Measurements from ENCODE around the gene POLG2. TPM values are rescaled to one million over a fixed set of nuclear protein-coding genes. Genes with fewer than 3 reads are reported as not detected.
"Not testable (repeated sequence)": the region's sequence is repeated elsewhere in the genome, so short reads cannot be mapped to it uniquely, and the experiment has no call there.

The POLG2 gene
- total RNA-seq, 1 donor from 2014 or later, result 13.0 TPM

GRCh38 chr17:64491994-64492393 is 4.9 kb downstream of the POLG2 start:
- H3K9me3 ChIP-seq (ENCODE audit: control insufficient read depth in 3 of 3, low read length in 3 of 3), result no peaks in the 10 kb centered on the region
- H3K36me3 ChIP-seq (ENCODE audit: control insufficient read depth in 3 of 3, insufficient read depth in 3 of 3, low read length in 3 of 3), result peaks cover 8 to 30% (median 18%) of the 10 kb centered on the region in 3 donors
- no peaks in the 10 kb centered on the region for H3K27me3 ChIP-seq (ENCODE audit: control insufficient read depth in 3 of 3, insufficient read depth in 3 of 3, low read length in 3 of 3)
- no peak overlapping the region for H3K9ac ChIP-seq (ENCODE audit: low read depth in 1 of 3, low read length in 3 of 3)
- H3K4me1 ChIP-seq (ENCODE audit: control insufficient read depth in 3 of 3, insufficient read depth in 3 of 3, low read length in 3 of 3), result peaks cover 9 to 22% (median 18%) of the 10 kb centered on the region in 3 donors
- no peak overlapping the region for H3K27ac ChIP-seq (ENCODE audit: low read depth, low read length)
- H3K4me3 ChIP-seq (ENCODE audit: low read length in 3 of 3), result no peak overlapping the region

GRCh38 chr17:64491034-64491860 is 5.6 kb downstream of the POLG2 start:
- Histone ChIP-seq H3K9me3 (ENCODE audit: control insufficient read depth in 3 of 3, low read length in 3 of 3) (no peaks in the 10 kb centered on the region), H3K27ac (ENCODE audit: low read depth, low read length) (no peak overlapping the region), H3K4me1 (ENCODE audit: control insufficient read depth in 3 of 3, insufficient read depth in 3 of 3, low read length in 3 of 3) (peaks cover 7 to 16% (median 15%) of the 10 kb centered on the region in 3 donors), H3K36me3 (ENCODE audit: control insufficient read depth in 3 of 3, insufficient read depth in 3 of 3, low read length in 3 of 3) (peaks cover 8 to 30% (median 18%) of the 10 kb centered on the region in 3 donors), H3K9ac (ENCODE audit: low read depth in 1 of 3, low read length in 3 of 3) (no peak overlapping the region), H3K4me3 (ENCODE audit: low read length in 3 of 3) (no peak overlapping the region), H3K27me3 (ENCODE audit: control insufficient read depth in 3 of 3, insufficient read depth in 3 of 3, low read length in 3 of 3) (no peaks in the 10 kb centered on the region)

- H3K9ac ChIP-seq (ENCODE audit: low read depth in 1 of 3, low read length in 3 of 3), result no peak overlapping the region
- no peaks in the 10 kb centered on the region for H3K27me3 ChIP-seq (ENCODE audit: control insufficient read depth in 3 of 3, insufficient read depth in 3 of 3, low read length in 3 of 3)
- H3K36me3 ChIP-seq (ENCODE audit: control insufficient read depth in 3 of 3, insufficient read depth in 3 of 3, low read length in 3 of 3), result peaks cover 15 to 42% (median 35%) of the 10 kb centered on the region in 3 donors
- no peaks in the 10 kb centered on the region for H3K4me1 ChIP-seq (ENCODE audit: control insufficient read depth in 3 of 3, insufficient read depth in 3 of 3, low read length in 3 of 3)
- H3K27ac ChIP-seq (ENCODE audit: low read depth, low read length), result no peak overlapping the region
- no peak overlapping the region for H3K4me3 ChIP-seq (ENCODE audit: low read length in 3 of 3)
- H3K9me3 ChIP-seq (ENCODE audit: control insufficient read depth in 3 of 3, low read length in 3 of 3), result no peaks in the 10 kb centered on the region
These were observed 8.6 kb downstream of the POLG2 start for GRCh38 chr17:64488301-64488700.

GRCh38 chr17:64484380-64484779 is 12.5 kb downstream of the POLG2 start:
- Histone ChIP-seq H3K27ac (ENCODE audit: low read depth, low read length) (no peak overlapping the region), H3K4me1 (ENCODE audit: control insufficient read depth in 3 of 3, insufficient read depth in 3 of 3, low read length in 3 of 3) (no peaks in the 10 kb centered on the region), H3K9ac (ENCODE audit: low read depth in 1 of 3, low read length in 3 of 3) (no peak overlapping the region), H3K27me3 (ENCODE audit: control insufficient read depth in 3 of 3, insufficient read depth in 3 of 3, low read length in 3 of 3) (no peaks in the 10 kb centered on the region), H3K4me3 (ENCODE audit: low read length in 3 of 3) (no peak overlapping the region), H3K9me3 (ENCODE audit: control insufficient read depth in 3 of 3, low read length in 3 of 3) (no peaks in the 10 kb centered on the region), H3K36me3 (ENCODE audit: control insufficient read depth in 3 of 3, insufficient read depth in 3 of 3, low read length in 3 of 3) (peaks cover 14 to 38% (median 36%) of the 10 kb centered on the region in 3 donors)

- Histone ChIP-seq H3K9me3 (ENCODE audit: control insufficient read depth in 3 of 3, low read length in 3 of 3) (no peaks in the 10 kb centered on the region), H3K36me3 (ENCODE audit: control insufficient read depth in 3 of 3, insufficient read depth in 3 of 3, low read length in 3 of 3) (peaks cover 11 to 39% (median 36%) of the 10 kb centered on the region in 3 donors), H3K4me3 (ENCODE audit: low read length in 3 of 3) (no peak overlapping the region), H3K4me1 (ENCODE audit: control insufficient read depth in 3 of 3, insufficient read depth in 3 of 3, low read length in 3 of 3) (no peaks in the 10 kb centered on the region), H3K9ac (ENCODE audit: low read depth in 1 of 3, low read length in 3 of 3) (no peak overlapping the region), H3K27me3 (ENCODE audit: control insufficient read depth in 3 of 3, insufficient read depth in 3 of 3, low read length in 3 of 3) (no peaks in the 10 kb centered on the region), H3K27ac (ENCODE audit: low read depth, low read length) (no peak overlapping the region)
These were observed 15.9 kb downstream of the POLG2 start for GRCh38 chr17:64480951-64481350.

- no peak overlapping the region for H3K9ac ChIP-seq (ENCODE audit: low read depth in 1 of 3, low read length in 3 of 3)
- H3K36me3 ChIP-seq (ENCODE audit: control insufficient read depth in 3 of 3, insufficient read depth in 3 of 3, low read length in 3 of 3), result peaks cover 4 to 24% (median 16%) of the 10 kb centered on the region in 3 donors
- no peaks in the 10 kb centered on the region for H3K27me3 ChIP-seq (ENCODE audit: control insufficient read depth in 3 of 3, insufficient read depth in 3 of 3, low read length in 3 of 3)
- no peak overlapping the region for H3K27ac ChIP-seq (ENCODE audit: low read depth, low read length)
- H3K9me3 ChIP-seq (ENCODE audit: control insufficient read depth in 3 of 3, low read length in 3 of 3), result no peaks in the 10 kb centered on the region
- no peaks in the 10 kb centered on the region for H3K4me1 ChIP-seq (ENCODE audit: control insufficient read depth in 3 of 3, insufficient read depth in 3 of 3, low read length in 3 of 3)
- no peak overlapping the region for H3K4me3 ChIP-seq (ENCODE audit: low read length in 3 of 3)
These were observed 19.0 kb downstream of the POLG2 start for GRCh38 chr17:64477849-64478248.

GRCh38 chr17:64472564-64472963 is 24.3 kb downstream of the POLG2 start:
- no peaks in the 10 kb centered on the region for H3K9me3 ChIP-seq (ENCODE audit: control insufficient read depth in 3 of 3, low read length in 3 of 3)
- no peak overlapping the region for H3K4me3 ChIP-seq (ENCODE audit: low read length in 3 of 3)
- H3K36me3 ChIP-seq (ENCODE audit: control insufficient read depth in 3 of 3, insufficient read depth in 3 of 3, low read length in 3 of 3), result peaks cover 0 to 4% (median 0%) of the 10 kb centered on the region in 3 donors
- H3K9ac ChIP-seq (ENCODE audit: low read depth in 1 of 3, low read length in 3 of 3), result no peak overlapping the region
- H3K27me3 ChIP-seq (ENCODE audit: control insufficient read depth in 3 of 3, insufficient read depth in 3 of 3, low read length in 3 of 3), result no peaks in the 10 kb centered on the region
- no peak overlapping the region for H3K27ac ChIP-seq (ENCODE audit: low read depth, low read length)
- no peaks in the 10 kb centered on the region for H3K4me1 ChIP-seq (ENCODE audit: control insufficient read depth in 3 of 3, insufficient read depth in 3 of 3, low read length in 3 of 3)

- Histone ChIP-seq H3K4me3 (ENCODE audit: low read length in 3 of 3) (no peak overlapping the region), H3K27ac (ENCODE audit: low read depth, low read length) (no peak overlapping the region), H3K36me3 (ENCODE audit: control insufficient read depth in 3 of 3, insufficient read depth in 3 of 3, low read length in 3 of 3) (no peaks in the 10 kb centered on the region), H3K9ac (ENCODE audit: low read depth in 1 of 3, low read length in 3 of 3) (no peak overlapping the region), H3K4me1 (ENCODE audit: control insufficient read depth in 3 of 3, insufficient read depth in 3 of 3, low read length in 3 of 3) (no peaks in the 10 kb centered on the region), H3K27me3 (ENCODE audit: control insufficient read depth in 3 of 3, insufficient read depth in 3 of 3, low read length in 3 of 3) (no peaks in the 10 kb centered on the region), H3K9me3 (ENCODE audit: control insufficient read depth in 3 of 3, low read length in 3 of 3) (no peaks in the 10 kb centered on the region)
These were observed 25.4 kb downstream of the POLG2 start for GRCh38 chr17:64471440-64471839.

GRCh38 chr17:64470625-64471024 is 26.2 kb downstream of the POLG2 start:
- no peak overlapping the region for H3K27ac ChIP-seq (ENCODE audit: low read depth, low read length)
- H3K4me1 ChIP-seq (ENCODE audit: control insufficient read depth in 3 of 3, insufficient read depth in 3 of 3, low read length in 3 of 3), result no peaks in the 10 kb centered on the region
- H3K4me3 ChIP-seq (ENCODE audit: low read length in 3 of 3), result no peak overlapping the region
- no peaks in the 10 kb centered on the region for H3K27me3 ChIP-seq (ENCODE audit: control insufficient read depth in 3 of 3, insufficient read depth in 3 of 3, low read length in 3 of 3)
- no peaks in the 10 kb centered on the region for H3K9me3 ChIP-seq (ENCODE audit: control insufficient read depth in 3 of 3, low read length in 3 of 3)
- no peak overlapping the region for H3K9ac ChIP-seq (ENCODE audit: low read depth in 1 of 3, low read length in 3 of 3)
- no peaks in the 10 kb centered on the region for H3K36me3 ChIP-seq (ENCODE audit: control insufficient read depth in 3 of 3, insufficient read depth in 3 of 3, low read length in 3 of 3)

- not testable (repeated sequence) for H3K4me1 ChIP-seq (ENCODE audit: control insufficient read depth in 3 of 3, insufficient read depth in 3 of 3, low read length in 3 of 3); H3K27ac ChIP-seq (ENCODE audit: low read depth, low read length); H3K9me3 ChIP-seq (ENCODE audit: control insufficient read depth in 3 of 3, low read length in 3 of 3); H3K4me3 ChIP-seq (ENCODE audit: low read length in 3 of 3); H3K36me3 ChIP-seq (ENCODE audit: control insufficient read depth in 3 of 3, insufficient read depth in 3 of 3, low read length in 3 of 3); H3K27me3 ChIP-seq (ENCODE audit: control insufficient read depth in 3 of 3, insufficient read depth in 3 of 3, low read length in 3 of 3); H3K9ac ChIP-seq (ENCODE audit: low read depth in 1 of 3, low read length in 3 of 3)
These were observed 30.0 kb downstream of the POLG2 start for GRCh38 chr17:64466834-64467233.

Measured in skeletal muscle tissue (tissue), 4 donors.